ENCODE measurements around the gene CCDC142. TPM values are rescaled to one million over a fixed set of nuclear protein-coding genes. Genes with fewer than 3 reads are reported as not detected.
"Not testable (repeated sequence)": the region's sequence is repeated elsewhere in the genome, so short reads cannot be mapped to it uniquely, and the experiment has no call there.

The CCDC142 gene
- total and polyA plus RNA-seq, 3 donors from 2014 or later = 15.5 to 30.2 (median 29.4) TPM

- H3K9me3 ChIP-seq = no peaks in the 10 kb centered on the region
- TF ChIP-seq POLR2A (IDR thresholded peaks at IDR 0.05) (no peak), CTCF (IDR thresholded peaks at IDR 0.05) (no peak)
- H3K4me3 ChIP-seq = peak overlapping the region; percentile 74 to 89
- intact Hi-C loops (cut with DNase I; ENCODE audit: low total_unique reads) = no loop called here
- no peaks in the 10 kb centered on the region for H3K36me3 ChIP-seq (ENCODE audit: low read depth, missing control alignments)
- peaks cover 12% of the 10 kb centered on the region for H3K4me1 ChIP-seq
- H3K27me3 ChIP-seq = no peaks in the 10 kb centered on the region
- 0% methylated on average over 13 of the region's 13 CpGs; no CpG with 5 or more reads in 1 of the 2 donors for WGBS, 2 donors
- no peak for DNase-seq
- H3K27ac ChIP-seq = peak overlapping the region in 1 of 2 donors; percentile 82
Measured at GRCh38 chr2:74464406-74464805, 18.4 kb downstream of the CCDC142 start.

GRCh38 chr2:74462786-74463105 lies 20.1 kb downstream of the CCDC142 start:
- intact Hi-C loops (cut with DNase I; ENCODE audit: low total_unique reads) = no loop called here
- 80 to 81% methylated on average over 4 of the region's 4 CpGs for WGBS, 2 donors
- Histone ChIP-seq H3K4me1 (peaks cover 17% of the 10 kb centered on the region), H3K27ac (no peak overlapping the region), H3K9me3 (no peaks in the 10 kb centered on the region), H3K27me3 (no peaks in the 10 kb centered on the region), H3K36me3 (ENCODE audit: low read depth, missing control alignments) (no peaks in the 10 kb centered on the region), H3K4me3 (no peak overlapping the region)
- DNase-seq = no peak
- TF ChIP-seq CTCF (IDR thresholded peaks at IDR 0.05) (no peak), POLR2A (IDR thresholded peaks at IDR 0.05) (no peak)

GRCh38 chr2:74462054-74462785 lies 20.6 kb downstream of the CCDC142 start:
- peaks cover 17% of the 10 kb centered on the region for H3K4me1 ChIP-seq
- TF ChIP-seq CTCF (IDR thresholded peaks at IDR 0.05) (no peak), POLR2A (IDR thresholded peaks at IDR 0.05) (no peak)
- WGBS, 2 donors = 88 to 90% methylated on average over 10 to 20 of the region's 20 CpGs
- H3K4me3 ChIP-seq = no peak overlapping the region
- intact Hi-C loops (cut with DNase I; ENCODE audit: low total_unique reads) = no loop called here
- H3K27me3 ChIP-seq = no peaks in the 10 kb centered on the region
- DNase-seq = no peak
- no peak overlapping the region for H3K27ac ChIP-seq
- no peaks in the 10 kb centered on the region for H3K9me3 ChIP-seq
- no peaks in the 10 kb centered on the region for H3K36me3 ChIP-seq (ENCODE audit: low read depth, missing control alignments)

GRCh38 chr2:74461187-74462053 lies 21.4 kb downstream of the CCDC142 start:
- H3K27ac ChIP-seq = no peak overlapping the region
- no peaks in the 10 kb centered on the region for H3K27me3 ChIP-seq
- peaks cover 25% of the 10 kb centered on the region for H3K4me1 ChIP-seq
- TF ChIP-seq CTCF (IDR thresholded peaks at IDR 0.05) (no peak), POLR2A (IDR thresholded peaks at IDR 0.05) (no peak)
- no peaks in the 10 kb centered on the region for H3K9me3 ChIP-seq
- intact Hi-C loops (cut with DNase I; ENCODE audit: low total_unique reads) = no loop called here
- WGBS, 2 donors = 91 to 92% methylated on average over 17 to 27 of the region's 27 CpGs
- H3K4me3 ChIP-seq = no peak overlapping the region
- H3K36me3 ChIP-seq (ENCODE audit: low read depth, missing control alignments) = no peaks in the 10 kb centered on the region
- no peak for DNase-seq

- DNase-seq; H3K9me3 ChIP-seq; H3K27ac ChIP-seq; H3K27me3 ChIP-seq; intact Hi-C loops (cut with DNase I; ENCODE audit: low total_unique reads); H3K36me3 ChIP-seq (ENCODE audit: low read depth, missing control alignments); H3K4me3 ChIP-seq: not testable (repeated sequence)
- H3K4me1 ChIP-seq = peaks cover 27% of the 10 kb centered on the region
- 84 to 92% methylated on average over 10 of the region's 10 CpGs for WGBS, 2 donors
Measured at GRCh38 chr2:74460187-74460586, 22.6 kb downstream of the CCDC142 start.

- H3K4me3 ChIP-seq; DNase-seq; intact Hi-C loops (cut with DNase I; ENCODE audit: low total_unique reads): not testable (repeated sequence)
Measured at GRCh38 chr2:74459503-74460118, 23.2 kb downstream of the CCDC142 start.

More at GRCh38 chr2:74459503-74460118, 23.2 kb downstream of the CCDC142 start:
- H3K4me1 ChIP-seq = peaks cover 28% of the 10 kb centered on the region
- not testable (repeated sequence) for H3K27ac ChIP-seq; H3K36me3 ChIP-seq (ENCODE audit: low read depth, missing control alignments); H3K27me3 ChIP-seq; H3K9me3 ChIP-seq
- 78 to 79% methylated on average over 11 to 13 of the region's 13 CpGs for WGBS, 2 donors

All from testis (tissue), 3 donors.